ENCODE data around the gene GABARAP. TPM values are rescaled to one million over a fixed set of nuclear protein-coding genes. Genes with fewer than 3 reads are reported as not detected.
"Not testable (repeated sequence)": the region's sequence is repeated elsewhere in the genome, so short reads cannot be mapped to it uniquely, and the experiment has no call there.

Gene GABARAP
- total RNA-seq, 2 donors from 2014 or later, result 264 to 317 TPM

GRCh38 chr17:7248796-7249195 is 6.5 kb upstream of the GABARAP start:
- Histone ChIP-seq H3K27me3 (ENCODE audit: control insufficient read depth, insufficient read depth, low read length, poor library complexity, severe bottlenecking) (no peaks in the 10 kb centered on the region), H3K9me3 (ENCODE audit: control insufficient read depth, low read length) (no peaks in the 10 kb centered on the region), H3K9ac (ENCODE audit: extremely low read depth, low read length, poor library complexity, severe bottlenecking) (no peak overlapping the region), H3K27ac (ENCODE audit: low read depth, low read length) (no peak overlapping the region), H3K4me3 (ENCODE audit: low read length) (peak overlapping the region; percentile 94), H3K36me3 (ENCODE audit: control insufficient read depth, insufficient read depth, low read length) (peaks cover 29% of the 10 kb centered on the region), H3K4me1 (ENCODE audit: control insufficient read depth, insufficient read depth, low read length) (no peaks in the 10 kb centered on the region)
- TF ChIP-seq CTCF (conservative IDR thresholded peaks at IDR 0.05), result no peak
- WGBS, 2 experiments (ENCODE audit: insufficient coverage in 1 of 2, insufficient read length in 1 of 2), result 90 to 98% methylated on average over 2 to 4 of the region's 4 CpGs
- H3K27me3 Mint-ChIP-seq (ENCODE audit: insufficient read depth), result no peaks in the 10 kb centered on the region
- H3K9me3 Mint-ChIP-seq, result no peaks in the 10 kb centered on the region
- H3K27ac Mint-ChIP-seq, result peak overlapping the region; percentile 81
- DNase-seq, result no peak
- no peak overlapping the region for H3K4me3 Mint-ChIP-seq
- H3K36me3 Mint-ChIP-seq (ENCODE audit: low read depth), result peaks cover 25% of the 10 kb centered on the region
- H3K4me1 Mint-ChIP-seq, result peaks cover 25% of the 10 kb centered on the region

- Histone ChIP-seq H3K9ac (ENCODE audit: extremely low read depth, low read length, poor library complexity, severe bottlenecking) (no peak overlapping the region), H3K4me3 (ENCODE audit: low read length) (no peak overlapping the region), H3K36me3 (ENCODE audit: control insufficient read depth, insufficient read depth, low read length) (peaks cover 28% of the 10 kb centered on the region), H3K4me1 (ENCODE audit: control insufficient read depth, insufficient read depth, low read length) (no peaks in the 10 kb centered on the region), H3K27ac (ENCODE audit: low read depth, low read length) (no peak overlapping the region), H3K9me3 (ENCODE audit: control insufficient read depth, low read length) (no peaks in the 10 kb centered on the region), H3K27me3 (ENCODE audit: control insufficient read depth, insufficient read depth, low read length, poor library complexity, severe bottlenecking) (no peaks in the 10 kb centered on the region)
- no peaks in the 10 kb centered on the region for H3K9me3 Mint-ChIP-seq
- 93 to 100% methylated on average over 1 to 5 of the region's 5 CpGs for WGBS, 2 experiments (ENCODE audit: insufficient coverage in 1 of 2, insufficient read length in 1 of 2)
- H3K27ac Mint-ChIP-seq, result peak overlapping the region; percentile 68
- no peaks in the 10 kb centered on the region for H3K27me3 Mint-ChIP-seq (ENCODE audit: insufficient read depth)
- peaks cover 22% of the 10 kb centered on the region for H3K4me1 Mint-ChIP-seq
- TF ChIP-seq CTCF (conservative IDR thresholded peaks at IDR 0.05), result no peak
- DNase-seq, result no peak
- H3K36me3 Mint-ChIP-seq (ENCODE audit: low read depth), result peaks cover 26% of the 10 kb centered on the region
- H3K4me3 Mint-ChIP-seq, result no peak overlapping the region
These were observed 4.5 kb upstream of the GABARAP start for GRCh38 chr17:7246779-7247178.

GRCh38 chr17:7243838-7244237 is 1.6 kb upstream of the GABARAP start:
- not testable (repeated sequence) for H3K4me3 ChIP-seq (ENCODE audit: low read length); H3K4me1 ChIP-seq (ENCODE audit: control insufficient read depth, insufficient read depth, low read length); H3K27ac Mint-ChIP-seq; H3K9me3 ChIP-seq (ENCODE audit: control insufficient read depth, low read length); H3K27me3 ChIP-seq (ENCODE audit: control insufficient read depth, insufficient read depth, low read length, poor library complexity, severe bottlenecking); H3K27me3 Mint-ChIP-seq (ENCODE audit: insufficient read depth); H3K27ac ChIP-seq (ENCODE audit: low read depth, low read length); H3K9me3 Mint-ChIP-seq; H3K9ac ChIP-seq (ENCODE audit: extremely low read depth, low read length, poor library complexity, severe bottlenecking)
- Mint-ChIP-seq H3K4me3 (peak overlapping the region; percentile 100), H3K4me1 (peaks cover 22% of the 10 kb centered on the region), H3K36me3 (ENCODE audit: low read depth) (peaks cover 36% of the 10 kb centered on the region)
- H3K36me3 ChIP-seq (ENCODE audit: control insufficient read depth, insufficient read depth, low read length), result peaks cover 34% of the 10 kb centered on the region
- DNase-seq, result peak; percentile 52
- WGBS, 2 experiments (ENCODE audit: insufficient coverage in 1 of 2, insufficient read length in 1 of 2), result 92 to 95% methylated on average over 2 to 10 of the region's 10 CpGs

- WGBS, 2 experiments (ENCODE audit: insufficient coverage in 1 of 2, insufficient read length in 1 of 2), result 58% methylated on average over 2 of the region's 2 CpGs; no CpG with 5 or more reads in 1 of the 2 experiments
- H3K27ac ChIP-seq (ENCODE audit: low read depth, low read length), result peak overlapping the region; percentile 35
These were observed 1.1 kb upstream of the GABARAP start for GRCh38 chr17:7243453-7243729.

More at GRCh38 chr17:7243453-7243729, 1.1 kb upstream of the GABARAP start:
- H3K9ac ChIP-seq (ENCODE audit: extremely low read depth, low read length, poor library complexity, severe bottlenecking), result peak overlapping the region; percentile 41
- H3K4me3 ChIP-seq (ENCODE audit: low read length), result peak overlapping the region; percentile 89
- TF ChIP-seq CTCF (conservative IDR thresholded peaks at IDR 0.05), result no peak
- H3K27ac Mint-ChIP-seq, result peak overlapping the region; percentile 88
- peak overlapping the region; percentile 100 for H3K4me3 Mint-ChIP-seq
- no peaks in the 10 kb centered on the region for H3K9me3 ChIP-seq (ENCODE audit: control insufficient read depth, low read length)
- H3K4me1 ChIP-seq (ENCODE audit: control insufficient read depth, insufficient read depth, low read length), result no peaks in the 10 kb centered on the region
- no peaks in the 10 kb centered on the region for H3K9me3 Mint-ChIP-seq
- H3K27me3 ChIP-seq (ENCODE audit: control insufficient read depth, insufficient read depth, low read length, poor library complexity, severe bottlenecking), result no peaks in the 10 kb centered on the region
- no peak for DNase-seq
- peaks cover 34% of the 10 kb centered on the region for H3K36me3 Mint-ChIP-seq (ENCODE audit: low read depth)
- no peaks in the 10 kb centered on the region for H3K27me3 Mint-ChIP-seq (ENCODE audit: insufficient read depth)
- H3K36me3 ChIP-seq (ENCODE audit: control insufficient read depth, insufficient read depth, low read length), result peaks cover 34% of the 10 kb centered on the region
- H3K4me1 Mint-ChIP-seq, result peaks cover 20% of the 10 kb centered on the region

Data from endodermal cell (in vitro differentiated cells).